ENCODE results near the gene CPVL.

DNA sequence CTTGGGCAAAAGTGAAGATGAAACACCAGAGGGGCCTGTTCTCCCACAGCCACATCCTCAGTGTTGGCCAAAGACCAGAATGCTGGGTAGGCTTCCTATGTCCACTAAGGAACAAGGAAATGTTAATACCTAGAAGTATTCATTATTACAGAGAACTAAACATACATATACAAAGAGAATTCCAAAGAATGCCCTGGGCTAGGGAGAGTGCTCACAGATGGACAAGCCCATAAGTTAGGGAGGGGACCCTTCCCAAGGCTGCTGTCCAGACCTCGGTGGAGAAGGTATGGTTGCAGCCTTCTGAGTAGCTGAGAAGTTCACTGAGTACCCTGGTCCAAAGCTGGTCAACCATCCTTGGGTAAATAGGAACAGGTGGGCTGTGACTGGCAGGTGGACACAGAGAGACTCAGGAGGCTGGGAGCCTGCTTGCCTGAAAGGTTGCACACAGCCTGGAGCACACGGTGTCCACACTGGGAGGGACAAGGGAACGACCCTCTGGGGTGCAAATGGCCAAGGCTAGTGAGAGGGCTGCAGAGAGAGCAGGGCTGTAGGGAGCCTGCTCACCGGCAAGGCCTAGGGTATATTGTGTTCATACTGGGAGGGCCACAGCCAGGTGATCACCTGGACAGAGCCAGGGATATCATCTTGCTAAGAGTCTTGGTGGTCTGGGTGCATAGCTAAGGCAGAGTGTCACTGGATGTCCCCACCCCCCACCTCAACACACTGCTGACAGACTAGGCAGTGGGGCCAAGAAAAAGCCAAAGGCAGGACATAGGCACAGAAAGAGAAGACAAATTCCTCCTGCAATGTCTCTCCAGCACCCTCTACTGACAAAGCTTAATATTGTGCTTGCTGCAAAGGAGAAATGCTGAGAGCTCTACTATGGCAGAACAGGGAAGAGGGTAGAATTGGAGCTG is 40.3 kb downstream of the CPVL start:
- TF ChIP-seq, protein P1, sequence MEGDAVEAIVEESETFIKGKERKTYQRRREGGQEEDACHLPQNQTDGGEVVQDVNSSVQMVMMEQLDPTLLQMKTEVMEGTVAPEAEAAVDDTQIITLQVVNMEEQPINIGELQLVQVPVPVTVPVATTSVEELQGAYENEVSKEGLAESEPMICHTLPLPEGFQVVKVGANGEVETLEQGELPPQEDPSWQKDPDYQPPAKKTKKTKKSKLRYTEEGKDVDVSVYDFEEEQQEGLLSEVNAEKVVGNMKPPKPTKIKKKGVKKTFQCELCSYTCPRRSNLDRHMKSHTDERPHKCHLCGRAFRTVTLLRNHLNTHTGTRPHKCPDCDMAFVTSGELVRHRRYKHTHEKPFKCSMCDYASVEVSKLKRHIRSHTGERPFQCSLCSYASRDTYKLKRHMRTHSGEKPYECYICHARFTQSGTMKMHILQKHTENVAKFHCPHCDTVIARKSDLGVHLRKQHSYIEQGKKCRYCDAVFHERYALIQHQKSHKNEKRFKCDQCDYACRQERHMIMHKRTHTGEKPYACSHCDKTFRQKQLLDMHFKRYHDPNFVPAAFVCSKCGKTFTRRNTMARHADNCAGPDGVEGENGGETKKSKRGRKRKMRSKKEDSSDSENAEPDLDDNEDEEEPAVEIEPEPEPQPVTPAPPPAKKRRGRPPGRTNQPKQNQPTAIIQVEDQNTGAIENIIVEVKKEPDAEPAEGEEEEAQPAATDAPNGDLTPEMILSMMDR (IDR thresholded peaks at IDR 0.05) = peak; percentile 98
- TF ChIP-seq ZFX (IDR thresholded peaks at IDR 0.05; ENCODE audit: borderline replicate concordance) = no peak
